HG03565 (cell line): Measurements from ENCODE around the gene SINHCAF.
A peak's percentile ranks its signal among the peaks of the same experiment; 100 is the strongest.
"Not testable (repeated sequence)": the region's sequence is repeated elsewhere in the genome, so short reads cannot be mapped to it uniquely, and the experiment has no call there.

Experiments used
- ATAC-seq: cut with Tn5 transposase; IDR thresholded peaks from one replicate; pipeline ENCODE4 v1.9.1; 2021; ENCODE audit warnings: mild to moderate bottlenecking, moderate library complexity; ENCODE audit not compliant: unreplicated experiment

SINHCAF gene

GRCh38 chr12:31272607-31273225, 53.2 kb downstream of the SINHCAF start:
- no peak for ATAC-seq

- no peak for ATAC-seq
Measured at GRCh38 chr12:31267966-31268365, 58.0 kb downstream of the SINHCAF start.

GRCh38 chr12:31265722-31266121, 60.2 kb downstream of the SINHCAF start:
- no peak for ATAC-seq

- no peak for ATAC-seq
Measured at GRCh38 chr12:31263661-31264060, 62.3 kb downstream of the SINHCAF start.

GRCh38 chr12:31261744-31262143, 64.2 kb downstream of the SINHCAF start:
- no peak for ATAC-seq

- no peak for ATAC-seq
Measured at GRCh38 chr12:31260840-31261239, 65.1 kb downstream of the SINHCAF start.

- no peak for ATAC-seq
Measured at GRCh38 chr12:31259136-31259886, 66.6 kb downstream of the SINHCAF start.

GRCh38 chr12:31257784-31258183, 68.2 kb downstream of the SINHCAF start:
- no peak for ATAC-seq

GRCh38 chr12:31251707-31252611, 74.0 kb downstream of the SINHCAF start:
- ATAC-seq, result not testable (repeated sequence)

- no peak for ATAC-seq
Measured at GRCh38 chr12:31250179-31250578, 75.8 kb downstream of the SINHCAF start.

GRCh38 chr12:31249356-31249755, 76.6 kb downstream of the SINHCAF start:
- no peak for ATAC-seq

- no peak for ATAC-seq
Measured at GRCh38 chr12:31248815-31249214, 77.1 kb downstream of the SINHCAF start.

GRCh38 chr12:31248337-31248736, 77.6 kb downstream of the SINHCAF start:
- ATAC-seq, result no peak

GRCh38 chr12:31246470-31246850, 79.5 kb downstream of the SINHCAF start:
- ATAC-seq, result no peak

GRCh38 chr12:31245822-31246469, 80.0 kb downstream of the SINHCAF start:
- ATAC-seq, result no peak

GRCh38 chr12:31242418-31242817, 83.5 kb downstream of the SINHCAF start:
- ATAC-seq, result not testable (repeated sequence)

- ATAC-seq, result peak; percentile 81
Measured at GRCh38 chr12:31238764-31239387, 87.1 kb downstream of the SINHCAF start.

- not testable (repeated sequence) for ATAC-seq
Measured at GRCh38 chr12:31238333-31238732, 87.6 kb downstream of the SINHCAF start.

- ATAC-seq, result no peak
Measured at GRCh38 chr12:31236998-31237637, 88.8 kb downstream of the SINHCAF start.

- no peak for ATAC-seq
Measured at GRCh38 chr12:31235868-31236395, 90.0 kb downstream of the SINHCAF start.
